Uterus (tissue), 2 donors: ENCODE data around the gene IRX4.

Experiments used
- CTCF ChIP-seq, 4 experiments: fragments of 200-600 bp in 2 of 4; fragments of 450-650 bp in 2 of 4; sonication (generic) in 2 of 4; IDR thresholded peaks; one replicate each; pipeline ENCODE4 v1.5.1; 2016 to 2019; ENCODE audit warnings: antibody characterized with exemption in 4 of 4, mild to moderate bottlenecking in 2 of 4, moderate library complexity in 1 of 4
- POLR2A ChIP-seq, 2 donors: fragments of 450-650 bp; IDR thresholded peaks; one replicate each; pipeline ENCODE4 v1.6.1; 2016; ENCODE audit warnings: antibody characterized with exemption in 2 of 2, mild to moderate bottlenecking in 1 of 2, moderate library complexity in 1 of 2

- TF ChIP-seq CTCF (IDR thresholded peaks at IDR 0.05) (no peak), POLR2A (IDR thresholded peaks at IDR 0.05) (no peak)
These were observed 41.0 kb upstream of the IRX4 start for GRCh38 chr5:1923766-1924165.
